Measurements from ENCODE around the gene ABCC1.

GRCh38 chr16:16171332-16171919, 222.0 kb downstream of the ABCC1 start:
- TF ChIP-seq SETDB1 (IDR thresholded peaks at IDR 0.05; ENCODE audit: insufficient read length, low read length) (no peak), GLI4 (tag by site-specific recombination; IDR thresholded peaks at IDR 0.05) (no peak), EGR2 (tag by site-specific recombination; IDR thresholded peaks at IDR 0.05; ENCODE audit: low read depth) (peak; percentile 89), ZBTB20 (tag by site-specific recombination; IDR thresholded peaks at IDR 0.05) (no peak), ZNF654 (tag by site-specific recombination; IDR thresholded peaks at IDR 0.05; ENCODE audit: low read depth) (no peak), KLF8 (tag by site-specific recombination; IDR thresholded peaks at IDR 0.05) (no peak), PATZ1 (tag by site-specific recombination; IDR thresholded peaks at IDR 0.05) (no peak)
- TF ChIP-seq, protein P1, sequence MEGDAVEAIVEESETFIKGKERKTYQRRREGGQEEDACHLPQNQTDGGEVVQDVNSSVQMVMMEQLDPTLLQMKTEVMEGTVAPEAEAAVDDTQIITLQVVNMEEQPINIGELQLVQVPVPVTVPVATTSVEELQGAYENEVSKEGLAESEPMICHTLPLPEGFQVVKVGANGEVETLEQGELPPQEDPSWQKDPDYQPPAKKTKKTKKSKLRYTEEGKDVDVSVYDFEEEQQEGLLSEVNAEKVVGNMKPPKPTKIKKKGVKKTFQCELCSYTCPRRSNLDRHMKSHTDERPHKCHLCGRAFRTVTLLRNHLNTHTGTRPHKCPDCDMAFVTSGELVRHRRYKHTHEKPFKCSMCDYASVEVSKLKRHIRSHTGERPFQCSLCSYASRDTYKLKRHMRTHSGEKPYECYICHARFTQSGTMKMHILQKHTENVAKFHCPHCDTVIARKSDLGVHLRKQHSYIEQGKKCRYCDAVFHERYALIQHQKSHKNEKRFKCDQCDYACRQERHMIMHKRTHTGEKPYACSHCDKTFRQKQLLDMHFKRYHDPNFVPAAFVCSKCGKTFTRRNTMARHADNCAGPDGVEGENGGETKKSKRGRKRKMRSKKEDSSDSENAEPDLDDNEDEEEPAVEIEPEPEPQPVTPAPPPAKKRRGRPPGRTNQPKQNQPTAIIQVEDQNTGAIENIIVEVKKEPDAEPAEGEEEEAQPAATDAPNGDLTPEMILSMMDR (tag by site-specific recombination; IDR thresholded peaks at IDR 0.05) = no peak
